ENCODE data around the gene EYA2. TPM values are rescaled to one million over a fixed set of nuclear protein-coding genes. Genes with fewer than 3 reads are reported as not detected.

Gene EYA2

DNA sequence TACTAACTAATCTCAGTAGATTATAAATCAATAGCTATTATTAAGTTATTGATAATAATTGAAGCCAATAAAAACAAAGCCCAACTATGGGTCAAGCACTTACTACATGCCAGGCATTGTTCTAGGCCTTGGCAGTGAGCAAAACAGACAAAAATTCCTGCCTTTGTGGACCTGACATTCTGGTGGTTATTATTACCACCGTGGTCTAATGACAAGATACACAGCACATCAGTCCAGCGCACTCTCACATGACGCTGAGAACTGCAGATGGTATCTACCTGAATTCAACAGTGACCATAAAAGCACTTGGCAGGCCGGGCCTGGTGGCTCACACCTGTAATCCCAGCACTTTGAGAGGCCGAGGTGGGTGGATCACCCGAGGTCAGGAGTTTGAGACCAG lies 340.5 kb downstream of the EYA2 start:
- Histone ChIP-seq H3K4me2 (ENCODE audit: low read length) (no peak overlapping the region), H3K4me1 (ENCODE audit: control insufficient read depth, insufficient read depth, low read length) (peaks cover 24% of the 10 kb centered on the region), H3K9ac (ENCODE audit: low read depth, low read length) (no peak overlapping the region), H3K4me3 (ENCODE audit: low read length) (no peak overlapping the region), H3K36me3 (ENCODE audit: insufficient read depth, low read length) (peaks cover 80% of the 10 kb centered on the region), H3K9me3 (replicated peaks; ENCODE audit: low read length) (no peaks in the 10 kb centered on the region), H3K27me3 (ENCODE audit: control insufficient read depth, insufficient read depth, low read length) (no peaks in the 10 kb centered on the region)

DNA sequence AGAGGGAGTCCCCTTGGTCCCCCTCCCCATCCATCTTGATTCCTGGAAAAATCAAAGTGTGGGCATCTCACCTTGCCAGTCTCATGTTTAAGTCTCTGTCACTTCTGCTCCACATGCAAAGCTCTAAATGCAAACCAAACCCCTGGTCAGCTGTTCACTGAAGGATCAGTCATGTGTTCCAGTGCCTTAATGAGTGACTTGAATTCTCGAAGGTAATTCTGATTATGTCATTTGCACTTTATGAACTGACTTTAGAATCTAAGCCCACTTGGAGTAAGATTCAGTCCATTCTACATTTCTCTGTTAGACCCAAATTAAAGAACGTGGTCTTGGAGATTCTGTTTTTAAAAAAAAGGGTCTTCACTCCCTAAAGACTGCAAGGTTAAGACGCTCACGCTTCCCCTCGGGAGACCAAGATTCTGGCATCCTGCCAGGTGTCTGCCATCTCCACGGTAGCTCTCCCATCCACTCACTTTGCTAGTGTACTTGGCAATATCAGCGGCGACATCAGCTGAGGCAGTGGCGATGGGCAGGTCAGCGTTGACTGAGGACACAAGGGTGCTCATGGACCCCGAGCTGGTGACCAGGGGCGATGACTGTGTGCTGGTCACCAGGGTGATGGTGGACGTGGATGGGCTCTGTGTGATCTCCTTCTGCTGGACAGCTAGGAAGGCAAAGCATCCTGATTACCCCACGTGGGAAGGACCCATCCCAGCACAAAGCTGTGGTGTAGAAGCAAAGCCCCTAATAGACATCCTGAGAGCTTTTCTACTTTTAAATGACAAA lies 341.4 kb downstream of the EYA2 start:
- H3K4me2 ChIP-seq (ENCODE audit: low read length): no peak overlapping the region
- no peaks in the 10 kb centered on the region for H3K9me3 ChIP-seq (replicated peaks; ENCODE audit: low read length)
- H3K27me3 ChIP-seq (ENCODE audit: control insufficient read depth, insufficient read depth, low read length): no peaks in the 10 kb centered on the region
- no peak overlapping the region for H3K9ac ChIP-seq (ENCODE audit: low read depth, low read length)
- peaks cover 17% of the 10 kb centered on the region for H3K4me1 ChIP-seq (ENCODE audit: control insufficient read depth, insufficient read depth, low read length)
- peaks cover 71% of the 10 kb centered on the region for H3K36me3 ChIP-seq (ENCODE audit: insufficient read depth, low read length)
- no peak overlapping the region for H3K4me3 ChIP-seq (ENCODE audit: low read length)

DNA sequence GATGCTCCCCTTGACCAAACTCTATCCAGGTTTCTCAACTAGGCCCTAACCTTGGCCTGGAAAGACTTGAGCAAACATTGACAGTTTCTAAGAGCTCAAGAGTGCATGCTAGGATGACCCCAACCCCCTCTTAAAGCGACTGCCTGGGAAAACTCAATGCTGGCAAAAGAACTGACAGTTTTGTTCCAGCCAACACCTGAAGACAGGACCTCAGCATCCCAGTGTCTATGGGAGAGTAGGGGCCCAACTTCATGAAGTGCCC lies 341.9 kb downstream of the EYA2 start:
- Histone ChIP-seq H3K4me2 (ENCODE audit: low read length) (no peak overlapping the region), H3K9ac (ENCODE audit: low read depth, low read length) (no peak overlapping the region), H3K27me3 (ENCODE audit: control insufficient read depth, insufficient read depth, low read length) (no peaks in the 10 kb centered on the region), H3K36me3 (ENCODE audit: insufficient read depth, low read length) (peaks cover 66% of the 10 kb centered on the region), H3K4me3 (ENCODE audit: low read length) (no peak overlapping the region), H3K4me1 (ENCODE audit: control insufficient read depth, insufficient read depth, low read length) (peaks cover 12% of the 10 kb centered on the region), H3K9me3 (replicated peaks; ENCODE audit: low read length) (no peaks in the 10 kb centered on the region)

DNA sequence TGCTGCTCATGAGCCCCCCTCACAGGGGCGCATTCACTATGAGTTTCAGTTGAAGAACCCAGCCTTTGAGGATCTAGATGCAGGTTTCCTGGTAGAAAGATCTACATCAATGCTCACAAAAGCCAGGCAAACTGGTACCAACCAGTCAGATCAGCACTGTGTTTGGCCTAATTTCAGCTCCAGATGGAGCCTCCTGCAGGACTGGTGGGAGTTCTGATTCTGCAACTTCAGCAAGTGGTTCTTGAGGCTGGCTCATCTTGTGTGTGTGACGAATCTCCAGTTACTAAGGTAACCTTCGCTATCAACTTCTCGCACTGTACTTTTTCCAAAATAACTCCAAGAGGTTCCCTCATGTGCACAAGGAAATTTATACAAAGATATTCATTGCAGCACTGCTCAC lies 343.1 kb downstream of the EYA2 start:
- H3K36me3 ChIP-seq (ENCODE audit: insufficient read depth, low read length): peaks cover 69% of the 10 kb centered on the region
- H3K9ac ChIP-seq (ENCODE audit: low read depth, low read length): no peak overlapping the region
- no peaks in the 10 kb centered on the region for H3K27me3 ChIP-seq (ENCODE audit: control insufficient read depth, insufficient read depth, low read length)
- no peak overlapping the region for H3K4me2 ChIP-seq (ENCODE audit: low read length)
- H3K9me3 ChIP-seq (replicated peaks; ENCODE audit: low read length): no peaks in the 10 kb centered on the region
- H3K4me3 ChIP-seq (ENCODE audit: low read length): no peak overlapping the region
- peaks cover under 1% of the 10 kb centered on the region for H3K4me1 ChIP-seq (ENCODE audit: control insufficient read depth, insufficient read depth, low read length)

Small RNAs within 50 kb of the gene (small RNA-seq; reads per million reads assigned to genes)
- gene MIR3616: not detected
